ENCODE data around the gene FAM53B.

FAM53B gene

GRCh38 chr10:124574456-124575070 is 169.6 kb downstream of the FAM53B start:
- no peak overlapping the region for H3K9ac ChIP-seq
- TF ChIP-seq CTCF (conservative IDR thresholded peaks at IDR 0.05; ENCODE audit: low read depth, low read length) = no peak
- H3K4me3 ChIP-seq (IDR thresholded peaks at IDR 0.05; ENCODE audit: insufficient read depth, low read depth, low read length) = no peak overlapping the region
- no peaks in the 10 kb centered on the region for H3K36me3 ChIP-seq (ENCODE audit: insufficient read depth)
- H3K4me1 ChIP-seq (ENCODE audit: low read depth, poor library complexity, severe bottlenecking) = no peaks in the 10 kb centered on the region
- H3K79me2 ChIP-seq (ENCODE audit: insufficient read depth, low read depth) = no peaks in the 10 kb centered on the region
- no peaks in the 10 kb centered on the region for H4K20me1 ChIP-seq (ENCODE audit: insufficient read depth)
- no peak overlapping the region for H3K27ac ChIP-seq
- no peak overlapping the region for H2AFZ ChIP-seq (ENCODE audit: low read depth)
- H3K4me2 ChIP-seq = no peak overlapping the region
- H3K27me3 ChIP-seq (ENCODE audit: insufficient read depth, low read depth) = no peaks in the 10 kb centered on the region

- no peak for TF ChIP-seq CTCF (conservative IDR thresholded peaks at IDR 0.05; ENCODE audit: low read depth, low read length)
- H3K27me3 ChIP-seq (ENCODE audit: insufficient read depth, low read depth) = no peaks in the 10 kb centered on the region
- no peaks in the 10 kb centered on the region for H3K4me1 ChIP-seq (ENCODE audit: low read depth, poor library complexity, severe bottlenecking)
Observed at GRCh38 chr10:124573726-124574455, 170.3 kb downstream of the FAM53B start.

GRCh38 chr10:124572751-124573150 is 171.4 kb downstream of the FAM53B start:
- H3K4me3 ChIP-seq (IDR thresholded peaks at IDR 0.05; ENCODE audit: insufficient read depth, low read depth, low read length) = no peak overlapping the region
- H3K27me3 ChIP-seq (ENCODE audit: insufficient read depth, low read depth) = no peaks in the 10 kb centered on the region
- H4K20me1 ChIP-seq (ENCODE audit: insufficient read depth) = no peaks in the 10 kb centered on the region
- no peaks in the 10 kb centered on the region for H3K4me1 ChIP-seq (ENCODE audit: low read depth, poor library complexity, severe bottlenecking)
- H3K36me3 ChIP-seq (ENCODE audit: insufficient read depth) = no peaks in the 10 kb centered on the region
- H3K4me2 ChIP-seq = no peak overlapping the region
- TF ChIP-seq CTCF (conservative IDR thresholded peaks at IDR 0.05; ENCODE audit: low read depth, low read length) = no peak
- H3K27ac ChIP-seq = no peak overlapping the region
- no peaks in the 10 kb centered on the region for H3K79me2 ChIP-seq (ENCODE audit: insufficient read depth, low read depth)
- H2AFZ ChIP-seq (ENCODE audit: low read depth) = no peak overlapping the region
- H3K9ac ChIP-seq = no peak overlapping the region

More at GRCh38 chr10:124573726-124574455, 170.3 kb downstream of the FAM53B start:
- Histone ChIP-seq H3K9ac (no peak overlapping the region), H3K4me2 (no peak overlapping the region), H3K36me3 (ENCODE audit: insufficient read depth) (no peaks in the 10 kb centered on the region), H2AFZ (ENCODE audit: low read depth) (no peak overlapping the region), H3K27ac (no peak overlapping the region), H4K20me1 (ENCODE audit: insufficient read depth) (no peaks in the 10 kb centered on the region), H3K79me2 (ENCODE audit: insufficient read depth, low read depth) (no peaks in the 10 kb centered on the region), H3K4me3 (IDR thresholded peaks at IDR 0.05; ENCODE audit: insufficient read depth, low read depth, low read length) (no peak overlapping the region)

GRCh38 chr10:124570646-124571045 is 173.5 kb downstream of the FAM53B start:
- no peak for TF ChIP-seq CTCF (conservative IDR thresholded peaks at IDR 0.05; ENCODE audit: low read depth, low read length)
- Histone ChIP-seq H3K36me3 (ENCODE audit: insufficient read depth) (no peaks in the 10 kb centered on the region), H2AFZ (ENCODE audit: low read depth) (no peak overlapping the region), H3K27ac (no peak overlapping the region), H3K9ac (no peak overlapping the region), H3K79me2 (ENCODE audit: insufficient read depth, low read depth) (no peaks in the 10 kb centered on the region), H4K20me1 (ENCODE audit: insufficient read depth) (no peaks in the 10 kb centered on the region), H3K4me1 (ENCODE audit: low read depth, poor library complexity, severe bottlenecking) (no peaks in the 10 kb centered on the region), H3K4me3 (IDR thresholded peaks at IDR 0.05; ENCODE audit: insufficient read depth, low read depth, low read length) (no peak overlapping the region), H3K4me2 (no peak overlapping the region), H3K27me3 (ENCODE audit: insufficient read depth, low read depth) (no peaks in the 10 kb centered on the region)
